DND-41 (cell line): Measurements from ENCODE around the gene OR10A5.

Experiments
- ATAC-seq: fragments of 200-7000 bp; cut with Tn5 transposase; 3 replicates; pipeline ENCODE4 v1.9.1; 2021; ENCODE audit warnings: low read depth; ENCODE audit not compliant: insufficient read depth
- DNase-seq: peaks from one replicate; pipeline ENCODE4 v3.0.0-alpha.2; 2020
- H2AFZ ChIP-seq: 2 replicates; pipeline ENCODE4 v1.6.0; 2012; ENCODE audit warnings: low read depth, low read length
- H3K27ac ChIP-seq: 2 replicates; pipeline ENCODE4 v1.5.1; 2012; ENCODE audit warnings: low read length, inconsistent platforms
- H3K27me3 ChIP-seq: fragments of 200-600 bp; sonication (generic); 2 replicates; pipeline ENCODE4 v1.6.0; 2012; ENCODE audit warnings: low read length, mild to moderate bottlenecking, inconsistent platforms; ENCODE audit not compliant: insufficient read depth, poor library complexity
- H3K36me3 ChIP-seq: 2 replicates; pipeline ENCODE4 v1.5.1; 2012; ENCODE audit warnings: low read length, inconsistent platforms; ENCODE audit not compliant: insufficient read depth
- H3K4me1 ChIP-seq: 2 replicates; pipeline ENCODE4 v1.5.1; 2012; ENCODE audit warnings: mild to moderate bottlenecking, low read length; ENCODE audit not compliant: insufficient read depth
- H3K4me2 ChIP-seq: 2 replicates; pipeline ENCODE4 v1.6.0; 2012; ENCODE audit warnings: mild to moderate bottlenecking, moderate library complexity, low read length, inconsistent platforms; ENCODE audit not compliant: insufficient read depth
- H3K4me3 ChIP-seq, 2 experiments: fragments of 200-600 bp in 1 of 2; shearing (Covaris generic) in 1 of 2; 2 replicates each; pipeline ENCODE4 v1.5.1; 2012 to 2016; ENCODE audit warnings: inconsistent platforms in 2 of 2, low read length in 2 of 2, mild to moderate bottlenecking in 2 of 2, low read depth in 1 of 2, moderate library complexity in 1 of 2
- H3K79me2 ChIP-seq: 2 replicates; pipeline ENCODE4 v1.6.0; 2012; ENCODE audit warnings: low read length, inconsistent platforms; ENCODE audit not compliant: insufficient read depth
- H3K9ac ChIP-seq: 2 replicates; pipeline ENCODE4 v1.6.0; 2012; ENCODE audit warnings: low read depth, mild to moderate bottlenecking, inconsistent platforms, low read length, moderate library complexity
- H3K9me3 ChIP-seq: 2 replicates; pipeline ENCODE4 v1.5.1; 2012; ENCODE audit warnings: low read length, moderate library complexity, mild to moderate bottlenecking, inconsistent platforms; ENCODE audit not compliant: insufficient read depth, severe bottlenecking
- H4K20me1 ChIP-seq: 2 replicates; pipeline ENCODE4 v1.6.0; 2012; ENCODE audit warnings: low read length; ENCODE audit not compliant: insufficient read depth
- CTCF ChIP-seq: IDR thresholded peaks from 2 replicates; pipeline ENCODE4 v1.5.1; 2012; ENCODE audit warnings: borderline replicate concordance, low read length, moderate library complexity, mild to moderate bottlenecking; ENCODE audit not compliant: poor library complexity, severe bottlenecking; ENCODE audit errors: extremely low read depth
- EZH2 ChIP-seq: IDR thresholded peaks from 3 replicates; pipeline ENCODE4 v1.6.1; 2012; ENCODE audit warnings: borderline replicate concordance, low read depth, mild to moderate bottlenecking, moderate library complexity, low read length, inconsistent platforms; ENCODE audit not compliant: severe bottlenecking

Gene OR10A5

GRCh38 chr11:6834021-6834420, 11.5 kb upstream of the OR10A5 start:
- H3K36me3 ChIP-seq = no peaks in the 10 kb centered on the region
- no peaks in the 10 kb centered on the region for H4K20me1 ChIP-seq
- no peaks in the 10 kb centered on the region for H3K79me2 ChIP-seq
- H3K4me1 ChIP-seq = no peaks in the 10 kb centered on the region
- no peak overlapping the region for H3K4me2 ChIP-seq
- no peak for DNase-seq
- TF ChIP-seq EZH2 = no peak
- TF ChIP-seq CTCF = no peak
- no peak overlapping the region for H3K9ac ChIP-seq
- H2AFZ ChIP-seq = no peak overlapping the region
- H3K4me3 ChIP-seq = no peak overlapping the region
- ATAC-seq = no peak
- no peaks in the 10 kb centered on the region for H3K27me3 ChIP-seq
- no peaks in the 10 kb centered on the region for H3K9me3 ChIP-seq
- no peak overlapping the region for H3K27ac ChIP-seq

GRCh38 chr11:6841694-6842093, 3.8 kb upstream of the OR10A5 start:
- no peak overlapping the region for H3K4me2 ChIP-seq
- H3K9ac ChIP-seq = no peak overlapping the region
- H3K27me3 ChIP-seq = no peaks in the 10 kb centered on the region
- no peaks in the 10 kb centered on the region for H4K20me1 ChIP-seq
- H2AFZ ChIP-seq = no peak overlapping the region
- H3K27ac ChIP-seq = no peak overlapping the region
- ATAC-seq (no peak), DNase-seq (no peak)
- H3K4me1 ChIP-seq = no peaks in the 10 kb centered on the region
- H3K36me3 ChIP-seq = no peaks in the 10 kb centered on the region
- TF ChIP-seq CTCF (no peak), EZH2 (no peak)
- no peak overlapping the region for H3K4me3 ChIP-seq
- no peaks in the 10 kb centered on the region for H3K79me2 ChIP-seq
- no peaks in the 10 kb centered on the region for H3K9me3 ChIP-seq

GRCh38 chr11:6843670-6844069, 1.8 kb upstream of the OR10A5 start:
- no peak overlapping the region for H3K4me2 ChIP-seq
- no peaks in the 10 kb centered on the region for H3K9me3 ChIP-seq
- H3K4me3 ChIP-seq = no peak overlapping the region
- no peaks in the 10 kb centered on the region for H3K4me1 ChIP-seq
- no peaks in the 10 kb centered on the region for H3K27me3 ChIP-seq
- no peak for TF ChIP-seq CTCF
- no peak for TF ChIP-seq EZH2
- H3K9ac ChIP-seq = no peak overlapping the region
- H3K36me3 ChIP-seq = no peaks in the 10 kb centered on the region
- ATAC-seq (no peak), DNase-seq (no peak)
- no peak overlapping the region for H3K27ac ChIP-seq
- H4K20me1 ChIP-seq = no peaks in the 10 kb centered on the region
- H3K79me2 ChIP-seq = no peaks in the 10 kb centered on the region
- H2AFZ ChIP-seq = no peak overlapping the region

GRCh38 chr11:6844356-6844755, 1.1 kb upstream of the OR10A5 start:
- Histone ChIP-seq H3K9ac (no peak overlapping the region), H3K27me3 (no peaks in the 10 kb centered on the region), H3K9me3 (no peaks in the 10 kb centered on the region), H2AFZ (no peak overlapping the region), H3K36me3 (no peaks in the 10 kb centered on the region), H4K20me1 (no peaks in the 10 kb centered on the region), H3K4me3 (no peak overlapping the region), H3K4me1 (no peaks in the 10 kb centered on the region), H3K4me2 (no peak overlapping the region), H3K79me2 (no peaks in the 10 kb centered on the region), H3K27ac (no peak overlapping the region)
- no peak for DNase-seq
- ATAC-seq = no peak
- TF ChIP-seq EZH2 (no peak), CTCF (no peak)
